ENCODE measurements around the gene SHC1.

SHC1 gene

DNA sequence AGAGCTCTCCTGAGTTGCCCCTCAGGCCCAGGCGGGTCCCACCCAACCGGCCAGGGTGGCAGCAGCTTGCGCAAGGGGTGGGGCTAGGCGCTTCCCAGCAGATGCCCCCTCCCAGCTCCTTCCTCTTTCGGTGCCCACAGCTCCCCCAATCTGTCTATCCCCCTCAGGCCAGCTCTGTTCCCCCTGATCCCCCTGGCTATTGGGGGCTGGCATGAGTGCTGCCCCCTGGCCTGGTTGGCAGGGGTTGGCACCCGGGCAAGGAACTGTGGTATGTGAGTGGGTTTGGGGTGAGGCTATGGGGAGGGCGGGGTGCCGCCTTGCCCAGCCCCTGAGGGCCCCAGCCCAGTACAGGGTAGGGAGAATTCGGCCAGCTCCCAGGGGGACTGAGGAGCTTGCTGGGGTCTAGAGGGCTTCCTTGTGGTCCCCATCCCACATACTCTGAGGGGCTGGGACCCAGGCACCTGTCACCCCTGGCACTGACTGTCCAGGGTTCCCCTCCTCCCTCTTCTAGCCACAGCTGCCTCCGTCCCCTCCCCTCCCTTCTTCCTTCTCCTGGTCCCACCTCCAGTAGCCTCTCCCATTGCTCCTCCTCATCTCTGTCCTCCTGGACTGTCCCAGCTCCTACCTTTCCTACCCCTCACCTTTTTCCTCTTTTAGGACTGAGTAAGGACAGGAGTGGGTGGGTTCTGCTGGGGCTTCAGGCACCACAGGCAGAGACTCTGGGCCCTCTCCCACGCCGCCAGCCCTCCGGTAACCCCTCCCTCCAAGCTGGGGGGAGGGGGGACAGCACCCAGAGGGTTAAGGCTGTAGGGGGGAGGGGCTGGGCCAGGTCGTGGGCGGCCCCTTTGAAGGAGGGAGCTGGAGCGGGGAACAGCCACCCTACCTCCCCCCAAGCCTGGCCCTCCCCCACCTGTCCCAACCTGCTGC is 37.7 kb upstream of the SHC1 start:
- DNase-seq (ENCODE audit: low read depth), result no peak

DNA sequence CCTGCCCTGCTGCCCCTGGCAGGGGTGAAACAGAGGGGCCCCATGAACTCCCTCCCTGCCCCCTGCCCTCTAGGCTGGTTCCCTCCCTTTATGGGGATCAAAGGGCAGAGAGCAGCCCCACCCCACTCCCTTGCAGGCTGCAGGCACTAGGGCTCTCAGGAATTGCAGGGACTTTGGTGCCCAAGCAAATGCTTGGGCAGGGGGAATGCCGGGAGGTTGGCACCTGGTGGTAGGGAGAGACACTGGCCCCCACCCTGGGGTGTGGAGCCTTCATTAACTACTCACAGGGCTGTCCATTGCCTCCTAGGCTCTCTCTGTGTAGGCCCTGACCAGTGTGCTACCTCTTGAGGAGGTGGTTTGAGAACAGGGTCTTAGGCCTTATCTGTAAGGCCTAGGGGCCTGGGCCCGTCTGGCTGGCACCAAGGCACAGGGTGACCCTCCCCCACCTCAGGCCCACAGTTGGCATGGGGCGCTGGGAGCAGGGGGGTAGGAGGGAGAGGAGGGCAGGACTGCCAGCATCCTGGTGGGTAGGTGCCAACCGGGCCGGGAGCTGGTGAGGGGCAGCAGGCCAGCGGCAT is 36.8 kb upstream of the SHC1 start:
- DNase-seq (ENCODE audit: low read depth), result no peak

GRCh38 chr1:155006601-155007101 is 36.1 kb upstream of the SHC1 start:
- no peak for DNase-seq (ENCODE audit: low read depth)

GRCh38 chr1:155005076-155006011 is 34.8 kb upstream of the SHC1 start:
- DNase-seq (ENCODE audit: low read depth), result no peak

DNA sequence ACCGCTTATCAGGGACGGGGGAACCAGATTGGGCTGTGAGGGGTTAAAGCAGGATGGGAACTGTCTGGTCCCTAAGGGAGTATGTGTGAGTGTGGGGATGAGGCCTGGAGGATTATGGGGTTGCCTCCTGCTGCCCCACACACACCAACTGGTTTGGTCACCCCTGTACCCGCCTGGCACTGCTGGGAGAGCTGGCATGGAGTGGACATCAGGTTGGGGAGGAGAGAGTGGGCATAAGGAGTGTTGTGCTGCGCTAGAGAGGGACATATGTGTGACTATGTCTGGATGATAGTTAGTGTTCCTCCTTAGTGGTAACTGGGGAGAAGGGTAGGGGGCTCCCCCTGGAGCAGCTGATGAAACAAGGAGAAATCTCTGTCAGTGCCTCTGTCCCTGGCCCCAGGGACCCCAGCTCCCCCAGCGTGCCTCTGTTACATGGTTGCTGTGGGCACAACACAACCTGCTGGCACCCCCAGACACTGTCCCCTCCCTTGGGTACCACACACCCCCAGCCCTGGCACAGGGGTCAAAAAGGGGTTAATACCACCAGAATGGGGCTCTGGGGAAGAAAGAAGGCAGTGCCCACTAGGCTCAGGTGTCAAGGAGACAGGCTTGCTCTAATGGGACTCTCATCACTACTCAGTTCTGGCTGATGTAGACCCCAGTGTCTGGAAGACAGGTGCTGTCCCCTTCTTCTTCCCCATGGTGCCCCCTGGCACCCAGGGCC is 34.0 kb upstream of the SHC1 start:
- DNase-seq (ENCODE audit: low read depth), result no peak

DNA sequence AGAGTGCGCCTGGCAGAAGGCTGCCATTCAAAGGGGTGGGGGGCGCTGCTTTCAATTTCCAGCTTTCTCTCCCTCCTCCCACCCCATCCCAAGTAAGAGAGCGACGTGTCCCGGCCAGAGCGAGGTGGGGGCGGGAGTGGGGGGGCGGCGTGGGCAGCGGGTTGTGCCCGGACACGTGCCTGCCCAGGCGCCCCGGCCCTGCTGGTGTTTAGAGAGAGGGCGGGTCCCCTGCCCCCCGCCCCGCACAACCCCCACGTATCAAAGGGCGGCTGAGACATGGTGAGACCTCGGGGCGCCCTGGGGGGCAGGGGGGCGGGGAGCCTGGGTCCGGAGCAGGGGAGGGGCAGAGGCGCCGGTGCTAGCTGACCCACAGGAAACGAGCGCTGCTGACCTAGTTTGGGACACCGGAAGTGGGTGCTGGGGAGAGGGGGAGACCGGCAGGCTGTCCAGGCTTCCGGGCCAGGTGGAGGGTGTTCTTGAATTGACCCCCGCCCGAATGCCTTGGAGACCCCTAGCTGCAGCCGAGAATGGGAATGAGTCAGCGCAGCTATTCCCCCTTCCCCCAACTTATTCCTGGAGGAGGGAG is 33.3 kb upstream of the SHC1 start:
- DNase-seq (ENCODE audit: low read depth), result no peak

GRCh38 chr1:155003227-155003765 is 32.7 kb upstream of the SHC1 start:
- DNase-seq (ENCODE audit: low read depth), result no peak

DNA sequence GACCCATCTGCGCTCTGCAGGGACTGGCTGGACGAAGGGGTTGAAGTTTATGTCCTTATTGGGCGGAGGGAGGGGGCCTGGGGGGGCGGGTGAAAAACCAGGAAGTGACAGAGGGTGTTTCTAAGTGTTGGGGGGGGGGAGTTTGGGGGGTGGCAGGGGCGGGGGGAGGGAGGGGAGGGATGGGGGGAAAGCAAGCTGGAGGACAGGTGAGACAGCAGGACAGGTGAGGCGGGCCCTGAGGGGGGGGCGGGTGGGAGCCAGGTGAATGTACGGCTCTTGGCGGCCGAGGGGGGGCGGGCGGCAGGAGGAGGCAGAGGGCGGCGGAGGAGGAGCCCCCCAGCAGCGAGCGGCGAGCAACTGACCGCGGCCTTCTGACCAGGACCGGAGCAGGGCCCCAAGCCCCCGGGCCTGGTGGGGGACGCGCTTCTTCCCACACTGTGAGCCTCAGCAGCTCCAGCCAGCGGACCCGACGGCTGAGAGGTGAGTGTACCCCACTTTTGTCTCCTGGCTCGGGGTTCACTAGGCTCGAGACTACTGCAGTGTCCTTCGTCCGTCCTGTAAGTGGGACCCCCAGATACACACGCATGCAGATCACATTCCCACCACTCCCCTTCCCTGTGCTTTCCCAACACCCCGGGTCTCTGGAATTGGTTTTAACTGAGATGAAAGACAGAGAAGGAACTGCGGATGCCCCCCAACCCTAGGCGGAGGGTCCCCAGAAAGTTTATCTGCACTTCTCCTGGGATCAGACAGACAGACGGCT is 32.1 kb upstream of the SHC1 start, which contains the start of gene ZBTB7B:
TSS of gene ZBTB7B (plus strand) at position 339 of the 763 bp plus-strand sequence. CDS start 11,859 bp downstream, outside the sequence.
- DNase-seq (ENCODE audit: low read depth), result no peak

GRCh38 chr1:155001675-155002463 is 31.3 kb upstream of the SHC1 start:
- peak; percentile 96 for DNase-seq (ENCODE audit: low read depth)

DNA sequence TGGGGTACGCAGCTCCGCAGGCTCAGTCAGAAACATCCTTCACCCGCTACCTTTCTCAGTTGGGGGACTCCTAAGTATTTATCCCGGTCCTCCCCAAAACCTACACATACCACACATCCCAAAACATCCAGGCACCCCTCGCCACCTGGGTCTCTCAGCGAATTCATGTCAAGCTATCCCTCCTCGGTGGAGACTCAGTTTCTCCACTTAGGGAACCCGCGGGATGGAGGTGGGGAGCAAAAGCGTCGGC is 30.8 kb upstream of the SHC1 start:
- DNase-seq (ENCODE audit: low read depth), result no peak

GRCh38 chr1:155000726-155001424 is 30.3 kb upstream of the SHC1 start:
- peak; percentile 71 for DNase-seq (ENCODE audit: low read depth)

DNA sequence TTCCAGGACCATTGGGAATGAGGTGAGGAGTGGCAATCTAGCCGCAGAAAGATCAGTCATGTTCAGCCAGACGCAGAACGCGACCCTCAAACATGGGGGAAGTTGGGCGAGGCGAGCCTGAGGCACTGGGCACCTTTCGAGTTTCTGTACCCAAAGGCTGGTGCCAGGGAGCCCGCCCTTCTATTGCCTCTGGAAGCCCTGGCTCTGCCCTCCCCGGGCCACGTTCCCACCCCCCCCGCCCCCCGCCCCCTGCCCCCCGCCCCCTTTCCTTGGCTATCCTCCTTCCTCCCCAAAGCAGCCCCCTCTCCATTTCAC is 29.8 kb upstream of the SHC1 start:
- DNase-seq (ENCODE audit: low read depth), result no peak

DNA sequence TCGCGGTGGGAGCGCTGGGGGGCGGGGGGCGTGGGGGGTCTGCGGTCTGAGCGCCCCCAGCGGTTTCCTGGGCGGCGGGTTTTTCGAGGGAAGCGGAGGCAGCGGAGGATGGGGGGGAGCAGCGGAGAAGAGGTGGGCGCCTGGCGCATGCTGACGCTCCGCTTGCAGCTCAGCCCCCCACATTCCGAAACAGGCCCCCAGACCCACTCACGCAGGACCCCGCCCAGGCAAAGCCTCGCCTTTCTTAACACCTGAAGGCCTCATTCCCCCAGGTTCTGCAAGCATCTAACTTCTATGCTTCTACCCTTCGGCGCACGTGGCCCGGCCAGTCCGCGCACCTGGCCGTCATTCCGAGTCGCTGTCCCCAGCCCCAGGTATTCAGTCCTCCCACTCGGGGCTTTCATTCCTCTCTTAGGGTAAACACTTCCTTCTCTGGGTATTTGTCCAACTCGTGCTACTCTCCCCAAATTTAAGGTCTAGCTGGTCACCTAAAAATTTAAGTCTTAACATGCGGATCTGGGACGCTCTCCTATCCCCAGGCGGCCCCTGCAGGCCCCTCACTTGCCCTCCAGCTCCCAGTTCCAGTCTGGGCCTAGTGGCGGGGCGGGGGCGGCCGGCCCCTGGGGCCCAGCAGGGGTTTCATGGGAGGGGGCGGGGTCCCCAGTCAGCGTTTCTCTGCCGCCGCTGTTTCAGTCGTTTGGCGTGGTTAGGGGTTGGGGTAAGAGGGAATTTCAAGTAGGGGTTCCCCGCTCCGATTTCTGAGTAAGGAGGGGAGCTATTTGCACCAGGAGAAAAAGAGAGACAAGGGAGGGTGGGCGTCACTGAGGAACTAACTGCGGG is 29.2 kb upstream of the SHC1 start:
- no peak for DNase-seq (ENCODE audit: low read depth)

DNA sequence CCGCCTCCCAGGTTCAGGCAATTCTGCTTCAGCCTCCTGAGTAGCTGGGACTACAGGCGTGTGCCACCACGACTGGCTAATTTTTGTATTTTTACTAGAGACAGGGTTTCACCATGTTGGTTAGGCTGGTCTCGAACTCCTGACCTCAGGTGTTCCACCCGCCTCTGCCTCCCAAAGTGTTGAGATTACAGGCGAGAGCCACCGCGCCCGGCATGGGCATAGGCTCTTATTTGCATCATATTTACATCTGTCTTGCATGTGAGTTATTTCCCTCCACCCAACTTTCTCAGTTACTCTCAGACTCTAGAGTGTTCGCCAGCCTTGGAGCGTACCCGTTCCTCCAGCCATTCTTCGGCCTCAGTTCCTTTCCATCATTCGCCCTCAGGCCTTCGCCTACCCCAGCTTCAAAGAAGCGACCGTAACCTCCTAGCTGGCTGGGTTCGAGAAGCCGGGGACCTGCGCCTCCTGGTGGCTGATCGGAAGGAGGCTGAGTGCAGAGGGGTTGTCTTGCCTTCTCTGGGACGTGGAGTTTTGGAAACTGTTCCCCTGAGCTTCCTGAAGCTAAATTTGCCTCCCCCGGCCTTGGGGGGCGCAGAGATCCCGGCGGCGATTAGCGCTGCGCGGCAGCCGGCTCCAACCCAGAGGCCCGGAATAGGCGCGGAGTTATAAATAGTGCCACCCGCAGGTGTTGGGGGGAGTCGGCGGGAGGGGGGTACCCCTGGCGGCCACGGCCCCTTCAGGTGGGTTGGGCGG is 28.4 kb upstream of the SHC1 start:
- DNase-seq (ENCODE audit: low read depth), result peak; percentile 52

DNA sequence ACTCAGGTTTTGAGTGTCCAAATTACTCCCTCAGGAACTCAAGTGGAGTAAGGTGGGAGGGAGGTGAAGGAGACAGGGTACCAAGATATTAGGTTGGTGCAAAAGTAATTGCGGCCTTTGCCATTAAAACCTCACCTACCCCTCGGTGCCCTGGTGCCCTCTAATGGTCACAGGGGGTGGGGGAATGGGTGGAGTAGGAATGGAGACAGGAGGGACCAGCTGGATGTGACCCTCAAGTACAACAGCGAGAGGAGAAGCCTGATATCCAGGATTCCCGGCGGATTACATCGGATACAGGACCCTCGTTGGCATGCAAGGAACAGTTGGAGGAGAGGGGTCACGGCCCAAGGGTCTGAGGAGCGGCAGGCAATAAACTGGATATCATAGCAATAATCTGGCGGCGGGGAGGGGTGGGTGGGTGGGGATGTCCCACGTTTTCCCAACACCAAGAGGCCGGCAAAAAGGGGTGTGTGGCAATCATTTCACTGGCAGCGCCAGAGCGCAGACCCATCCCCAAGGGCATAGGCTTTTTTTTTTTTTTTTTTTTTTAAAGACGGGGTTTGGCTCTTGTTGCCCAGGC is 27.7 kb upstream of the SHC1 start:
- no peak for DNase-seq (ENCODE audit: low read depth)

- DNase-seq (ENCODE audit: low read depth), result no peak
These were observed 26.6 kb upstream of the SHC1 start for GRCh38 chr1:154996966-154997701.
